SK-N-SH treated with all-trans-retinoic acid at 6 μM for 48 hours (cell line): ENCODE measurements around the gene UGT2B7.
"Not testable (repeated sequence)": the region's sequence is repeated elsewhere in the genome, so short reads cannot be mapped to it uniquely, and the experiment has no call there.

Experiments used
- ATAC-seq: fragments of 200-7000 bp; cut with Tn5 transposase; 3 replicates; pipeline ENCODE4 v1.9.1; 2020; ENCODE audit warnings: mild to moderate bottlenecking, moderate library complexity
- ARNTL ChIP-seq: fragments of 450-650 bp; formaldehyde crosslinking; IDR thresholded peaks from 2 replicates; pipeline ENCODE4 v1.5.0; 2020; ENCODE audit warnings: low read depth, mild to moderate bottlenecking, moderate library complexity, borderline replicate concordance
- BACH2 ChIP-seq: fragments of 250-450 bp; sonication (Bioruptor Pico); IDR thresholded peaks from 2 replicates; pipeline ENCODE4 v1.9.0; 2021; ENCODE audit warnings: mild to moderate bottlenecking, borderline replicate concordance
- CREB5 ChIP-seq: fragments of 250-450 bp; sonication (Bioruptor Pico); IDR thresholded peaks from 2 replicates; pipeline ENCODE4 v1.5.1; 2020; ENCODE audit warnings: low read depth, mild to moderate bottlenecking, moderate library complexity
- CSDC2 ChIP-seq: fragments of 250-450 bp; sonication (Bioruptor Pico); IDR thresholded peaks from 2 replicates; pipeline ENCODE4 v1.5.0; 2020; ENCODE audit warnings: mild to moderate bottlenecking, moderate library complexity
- CSRNP3 ChIP-seq: fragments of 250-450 bp; sonication (Bioruptor Pico); IDR thresholded peaks from 2 replicates; pipeline ENCODE4 v1.5.1; 2021; ENCODE audit warnings: mild to moderate bottlenecking, moderate library complexity
- ESRRG ChIP-seq: fragments of 250-450 bp; sonication (Bioruptor Pico); IDR thresholded peaks from 2 replicates; pipeline ENCODE4 v1.6.1; 2021; ENCODE audit warnings: mild to moderate bottlenecking
- GLIS3 ChIP-seq: fragments of 250-450 bp; sonication (Bioruptor Pico); IDR thresholded peaks from 2 replicates; pipeline ENCODE4 v1.5.0; 2020; ENCODE audit warnings: mild to moderate bottlenecking, moderate library complexity
- ISL1 ChIP-seq: fragments of 250-450 bp; sonication (Bioruptor Pico); IDR thresholded peaks from 2 replicates; pipeline ENCODE4 v2.1.2; 2022; ENCODE audit warnings: mild to moderate bottlenecking, moderate library complexity
- OSR1 ChIP-seq: fragments of 250-450 bp; sonication (Bioruptor Pico); IDR thresholded peaks from 2 replicates; pipeline ENCODE4 v1.8.0; 2022; ENCODE audit warnings: moderate library complexity, mild to moderate bottlenecking, inconsistent platforms
- POU6F1 ChIP-seq: fragments of 250-450 bp; sonication (Bioruptor Pico); IDR thresholded peaks from 2 replicates; pipeline ENCODE4 v1.8.0; 2021; ENCODE audit warnings: low read depth, mild to moderate bottlenecking, moderate library complexity, borderline replicate concordance
- PPARA ChIP-seq: fragments of 250-450 bp; sonication (Bioruptor Pico); IDR thresholded peaks from 2 replicates; pipeline ENCODE4 v1.5.0; 2020; ENCODE audit warnings: mild to moderate bottlenecking, borderline replicate concordance
- RARB ChIP-seq: fragments of 250-450 bp; sonication (Bioruptor Pico); IDR thresholded peaks from 2 replicates; pipeline ENCODE4 v1.8.0; 2021; ENCODE audit warnings: mild to moderate bottlenecking, moderate library complexity
- SNAI2 ChIP-seq: fragments of 250-450 bp; sonication (Bioruptor Pico); IDR thresholded peaks from 2 replicates; pipeline ENCODE4 v1.5.0; 2020; ENCODE audit warnings: mild to moderate bottlenecking, moderate library complexity
- TOX ChIP-seq: fragments of 250-450 bp; sonication (Bioruptor Pico); IDR thresholded peaks from 2 replicates; pipeline ENCODE4 v1.8.0; 2021; ENCODE audit warnings: mild to moderate bottlenecking, moderate library complexity, borderline replicate concordance
- TSHZ2 ChIP-seq: fragments of 250-450 bp; sonication (Bioruptor Pico); IDR thresholded peaks from 2 replicates; pipeline ENCODE4 v1.5.0; 2020; ENCODE audit warnings: mild to moderate bottlenecking, moderate library complexity
- ZC3H10 ChIP-seq: fragments of 250-450 bp; sonication (Bioruptor Pico); IDR thresholded peaks from 2 replicates; pipeline ENCODE4 v1.5.1; 2021; ENCODE audit warnings: mild to moderate bottlenecking, moderate library complexity
- ZFP3 ChIP-seq: fragments of 250-450 bp; sonication (Bioruptor Pico); IDR thresholded peaks from 2 replicates; pipeline ENCODE4 v1.5.0; 2020; ENCODE audit warnings: mild to moderate bottlenecking, moderate library complexity
- ZFP30 ChIP-seq: fragments of 450-650 bp; formaldehyde crosslinking; IDR thresholded peaks from 2 replicates; pipeline ENCODE4 v1.5.0; 2022; ENCODE audit warnings: mild to moderate bottlenecking, moderate library complexity
- ZNF565 ChIP-seq: fragments of 450-650 bp; formaldehyde crosslinking; conservative IDR thresholded peaks from 2 replicates; pipeline ENCODE4 v1.5.0; 2020; ENCODE audit warnings: low read depth, mild to moderate bottlenecking, moderate library complexity
- ZNF70 ChIP-seq: fragments of 450-650 bp; formaldehyde crosslinking; IDR thresholded peaks from 2 replicates; pipeline ENCODE4 v1.5.0; 2020; ENCODE audit warnings: mild to moderate bottlenecking, moderate library complexity
- ZNF8 ChIP-seq: fragments of 450-650 bp; formaldehyde crosslinking; IDR thresholded peaks from 2 replicates; pipeline ENCODE4 v1.5.0; 2020; ENCODE audit warnings: mild to moderate bottlenecking, moderate library complexity

The UGT2B7 gene

GRCh38 chr4:69104719-69105275, 8.5 kb downstream of the UGT2B7 start:
- TF ChIP-seq ZFP30 (CRISPR knock-in tag) (no peak), GLIS3 (CRISPR knock-in tag) (no peak), PPARA (no peak), BACH2 (no peak), TSHZ2 (CRISPR knock-in tag) (no peak), ARNTL (CRISPR knock-in tag) (no peak), ESRRG (CRISPR knock-in tag) (no peak), ZNF565 (CRISPR knock-in tag) (no peak), OSR1 (CRISPR knock-in tag) (no peak), ISL1 (no peak), ZNF70 (CRISPR knock-in tag) (no peak), SNAI2 (CRISPR knock-in tag) (no peak), POU6F1 (CRISPR knock-in tag) (no peak), CSRNP3 (no peak), ZFP3 (CRISPR knock-in tag) (no peak), CSDC2 (CRISPR knock-in tag) (no peak), ZNF8 (CRISPR knock-in tag) (no peak)
- ATAC-seq, result no peak

GRCh38 chr4:69115151-69115850, 19.0 kb downstream of the UGT2B7 start:
- not testable (repeated sequence) for ATAC-seq

GRCh38 chr4:69115851-69116213, 19.6 kb downstream of the UGT2B7 start:
- no peak for TF ChIP-seq ARNTL (CRISPR knock-in tag)
- TF ChIP-seq CSDC2 (CRISPR knock-in tag), result no peak
- no peak for TF ChIP-seq TSHZ2 (CRISPR knock-in tag)
- no peak for TF ChIP-seq RARB
- no peak for TF ChIP-seq ZNF8 (CRISPR knock-in tag)
- TF ChIP-seq TOX, result no peak
- TF ChIP-seq PPARA, result no peak
- no peak for TF ChIP-seq ZNF565 (CRISPR knock-in tag)
- no peak for TF ChIP-seq SNAI2 (CRISPR knock-in tag)
- no peak for TF ChIP-seq CREB5
- TF ChIP-seq ISL1, result no peak
- no peak for TF ChIP-seq ZNF70 (CRISPR knock-in tag)
- no peak for TF ChIP-seq ZC3H10 (CRISPR knock-in tag)
- TF ChIP-seq OSR1 (CRISPR knock-in tag), result no peak
- no peak for TF ChIP-seq CSRNP3
- ATAC-seq, result no peak
